PC-9 (cell line): Measurements from ENCODE around the gene ZNF784. TPM values are rescaled to one million over a fixed set of nuclear protein-coding genes. Genes with fewer than 3 reads are reported as not detected.
A peak's percentile ranks its signal among the peaks of the same experiment; 100 is the strongest.

Experiments used
- BruUV-seq: library from RNA; stranded (reverse); fragments of 400-500 nt; replicated peaks from 2 replicates; lab custom pipeline; 2021; lab: Mats Ljungman, UMichigan
- CTCF ChIA-PET: fragments of 300-600 bp; sonication (Branson Sonifier 250); formaldehyde crosslinking; loops from one replicate; lab custom pipeline; 2022; ENCODE audit warnings: antibody characterized with exemption; lab: Charles Lee
- POLR2A ChIA-PET: fragments of 300-600 bp; sonication (Branson Sonifier 250); formaldehyde crosslinking; loops from one replicate; lab custom pipeline; 2022; ENCODE audit warnings: antibody characterized with exemption; ENCODE audit not compliant: unreplicated experiment; lab: Charles Lee
- DNase-seq, 2 experiments: peaks; one replicate each; pipeline versions ENCODE4 v3.0.0 to v3.0.0-alpha.2; 2015 to 2022; ENCODE audit warnings: mixed read lengths in 1 of 2
- H2AFZ ChIP-seq: fragments of 200-600 bp; sonication (generic); 2 replicates; pipeline ENCODE4 v1.8.1; 2017; ENCODE audit warnings: antibody characterized with exemption
- H3F3A ChIP-seq: fragments of 200-600 bp; sonication (generic); 2 replicates; pipeline ENCODE4 v1.8.1; 2017; ENCODE audit warnings: antibody characterized with exemption, mild to moderate bottlenecking, low read depth; ENCODE audit not compliant: insufficient read depth
- H3K27ac ChIP-seq: fragments of 200-600 bp; sonication (generic); 2 replicates; pipeline ENCODE4 v1.6.1; 2016; ENCODE audit warnings: mixed run types
- H3K27me3 ChIP-seq: fragments of 200-600 bp; sonication (generic); 2 replicates; pipeline ENCODE4 v1.6.1; 2016; ENCODE audit warnings: low read depth, mixed run types; ENCODE audit not compliant: insufficient read depth
- H3K36me3 ChIP-seq: fragments of 200-600 bp; sonication (generic); 2 replicates; pipeline ENCODE4 v1.6.1; 2016; ENCODE audit warnings: low read depth, mixed run types
- H3K4me1 ChIP-seq: fragments of 200-600 bp; sonication (generic); replicated peaks from 2 replicates; pipeline ENCODE4 v1.6.1; 2016; ENCODE audit warnings: mixed run types; ENCODE audit not compliant: insufficient read depth
- H3K4me2 ChIP-seq: fragments of 200-600 bp; sonication (generic); 2 replicates; pipeline ENCODE4 v1.6.1; 2017; ENCODE audit warnings: mixed run types
- H3K4me3 ChIP-seq: fragments of 200-600 bp; sonication (generic); 2 replicates; pipeline ENCODE4 v1.6.1; 2016; ENCODE audit warnings: mixed run types
- H3K79me2 ChIP-seq: fragments of 200-600 bp; sonication (generic); 2 replicates; pipeline ENCODE4 v1.6.1; 2017; ENCODE audit warnings: low read depth, mixed run types
- H3K9me2 ChIP-seq: fragments of 200-600 bp; sonication (generic); 2 replicates; pipeline ENCODE4 v1.8.1; 2017; ENCODE audit warnings: mild to moderate bottlenecking; ENCODE audit not compliant: insufficient read depth
- H3K9me3 ChIP-seq: fragments of 200-600 bp; sonication (generic); 2 replicates; pipeline ENCODE4 v1.8.1; 2016; ENCODE audit warnings: low read depth; ENCODE audit not compliant: insufficient read depth
- H4K20me1 ChIP-seq: fragments of 200-600 bp; sonication (generic); 2 replicates; pipeline ENCODE4 v1.8.1; 2017; ENCODE audit not compliant: insufficient read depth
- EZH2 ChIP-seq: fragments of 200-600 bp; sonication (generic); IDR thresholded peaks from 2 replicates; pipeline ENCODE4 v1.8.0; 2017; ENCODE audit warnings: antibody characterized with exemption, low read depth
- intact Hi-C: fragments of 100-400 bp; cut with micrococcal nuclease; formaldehyde crosslinking; loops from one replicate; pipeline ENCODE4 v1.10.0; 2022; ENCODE audit not compliant: unreplicated experiment
- total RNA-seq: library from RNA; stranded (reverse); gene quantifications from 2 replicates; pipeline ENCODE4 v1.2.3, GENCODE V29; 2021
- TF ChIP-seq, protein P1 (sequence below): fragments of 200-600 bp; sonication (generic); conservative IDR thresholded peaks from 2 replicates; pipeline ENCODE4 v1.6.1; 2017; ENCODE audit warnings: mixed run types, antibody characterized with exemption, mild to moderate bottlenecking, moderate library complexity

ZNF784 gene
- total RNA-seq, 1 experiment from 2014 or later: 5.4 TPM

DNA sequence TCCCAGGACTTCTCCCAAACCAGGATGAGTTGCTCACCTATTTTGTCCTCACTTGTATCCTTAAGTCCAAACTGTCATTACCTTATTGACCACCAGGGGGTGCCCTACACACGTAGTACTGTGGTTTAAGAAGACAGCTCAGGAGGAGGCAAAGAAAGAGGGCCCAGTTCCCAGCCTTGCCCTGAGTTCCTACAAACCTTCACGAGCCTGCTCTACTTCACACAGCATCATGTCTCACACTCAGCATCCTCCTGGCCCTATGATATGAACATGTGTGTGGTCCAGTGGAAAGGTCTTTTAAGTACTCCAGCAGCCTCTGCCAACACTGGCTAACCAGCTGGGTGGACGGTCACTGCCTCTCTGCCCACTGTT lies 8.1 kb upstream of the ZNF784 start:
- ChIA-PET POLR2A (interaction anchor here (0.5 to 0.7 kb wide), 4 partner anchors 33 to 1495 kb away, joined by 3 to 7 read pairs (median 5); partner anchors contain the start of genes CNOT3 and FIZ1), CTCF (interaction anchor here (0.7 to 2.1 kb wide), 6 partner anchors 43 to 701 kb away, joined by 3 to 10 read pairs (median 4); no protein-coding TSS in a partner anchor)
- no TSS peak for BruUV-seq
- Histone ChIP-seq H3K4me3 (no peak overlapping the region), H2AFZ (no peak overlapping the region), H3K79me2 (peaks cover 27% of the 10 kb centered on the region), H3K9me2 (no peaks in the 10 kb centered on the region), H3F3A (peaks cover 21% of the 10 kb centered on the region), H3K9me3 (no peaks in the 10 kb centered on the region), H3K36me3 (no peaks in the 10 kb centered on the region), H3K4me2 (0 out of 2 replicates have a peak overlapping the region, but pooled peaks have one; percentile 63), H3K27ac (no peak overlapping the region), H3K4me1 (peaks cover 12% of the 10 kb centered on the region), H4K20me1 (no peaks in the 10 kb centered on the region), H3K27me3 (no peaks in the 10 kb centered on the region)
- intact Hi-C loops: loop anchor here (2.0 to 10.0 kb wide), 7 partner anchors 442 to 1462 kb away; no protein-coding TSS in a partner anchor
- DNase-seq: peak; percentile 84 to 89
- TF ChIP-seq EZH2: no peak
- TF ChIP-seq, protein P1, sequence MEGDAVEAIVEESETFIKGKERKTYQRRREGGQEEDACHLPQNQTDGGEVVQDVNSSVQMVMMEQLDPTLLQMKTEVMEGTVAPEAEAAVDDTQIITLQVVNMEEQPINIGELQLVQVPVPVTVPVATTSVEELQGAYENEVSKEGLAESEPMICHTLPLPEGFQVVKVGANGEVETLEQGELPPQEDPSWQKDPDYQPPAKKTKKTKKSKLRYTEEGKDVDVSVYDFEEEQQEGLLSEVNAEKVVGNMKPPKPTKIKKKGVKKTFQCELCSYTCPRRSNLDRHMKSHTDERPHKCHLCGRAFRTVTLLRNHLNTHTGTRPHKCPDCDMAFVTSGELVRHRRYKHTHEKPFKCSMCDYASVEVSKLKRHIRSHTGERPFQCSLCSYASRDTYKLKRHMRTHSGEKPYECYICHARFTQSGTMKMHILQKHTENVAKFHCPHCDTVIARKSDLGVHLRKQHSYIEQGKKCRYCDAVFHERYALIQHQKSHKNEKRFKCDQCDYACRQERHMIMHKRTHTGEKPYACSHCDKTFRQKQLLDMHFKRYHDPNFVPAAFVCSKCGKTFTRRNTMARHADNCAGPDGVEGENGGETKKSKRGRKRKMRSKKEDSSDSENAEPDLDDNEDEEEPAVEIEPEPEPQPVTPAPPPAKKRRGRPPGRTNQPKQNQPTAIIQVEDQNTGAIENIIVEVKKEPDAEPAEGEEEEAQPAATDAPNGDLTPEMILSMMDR: peak; percentile 96

DNA sequence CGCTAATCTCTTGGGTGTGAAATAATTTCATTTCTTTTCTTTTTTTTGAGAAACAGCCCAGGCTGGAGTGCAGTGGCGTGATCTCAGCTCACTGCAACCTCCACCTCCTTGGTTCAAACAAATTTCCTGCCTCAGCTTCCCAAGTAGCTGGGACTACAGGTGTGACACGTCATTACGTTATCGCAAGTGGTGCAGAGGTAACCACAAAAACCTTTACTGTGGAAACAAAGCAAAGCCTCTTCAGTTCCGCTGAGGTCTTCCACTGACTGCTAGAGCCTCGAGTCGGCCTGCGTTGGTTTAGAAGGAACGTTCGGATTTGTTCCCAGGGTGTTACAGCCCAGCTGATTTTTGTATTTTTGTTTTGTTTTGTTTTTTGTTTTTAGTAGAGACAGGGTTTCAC lies 2.0 kb upstream of the ZNF784 start:
- Histone ChIP-seq H3K4me3 (no peak overlapping the region), H3F3A (peaks cover 12% of the 10 kb centered on the region), H3K4me1 (peaks cover 14% of the 10 kb centered on the region), H3K79me2 (no peaks in the 10 kb centered on the region), H3K27me3 (no peaks in the 10 kb centered on the region), H4K20me1 (peaks cover 8% of the 10 kb centered on the region), H3K4me2 (no peak overlapping the region), H2AFZ (no peak overlapping the region), H3K9me3 (no peaks in the 10 kb centered on the region), H3K27ac (no peak overlapping the region), H3K36me3 (no peaks in the 10 kb centered on the region), H3K9me2 (no peaks in the 10 kb centered on the region)
- peak in 1 of 2 experiments; percentile 32 for DNase-seq
- ChIA-PET POLR2A (interaction anchor here (0.6 kb wide), 1 partner anchor 140 kb away, joined by 7 read pairs; no protein-coding TSS in a partner anchor), CTCF (interaction anchor here (0.5 to 1.0 kb wide), 2 partner anchors 16 to 159 kb away, joined by 5 to 6 read pairs; no protein-coding TSS in a partner anchor)
- no TSS peak for BruUV-seq
- intact Hi-C loops: no loop called here
- TF ChIP-seq, protein P1: no peak
- TF ChIP-seq EZH2: no peak

DNA sequence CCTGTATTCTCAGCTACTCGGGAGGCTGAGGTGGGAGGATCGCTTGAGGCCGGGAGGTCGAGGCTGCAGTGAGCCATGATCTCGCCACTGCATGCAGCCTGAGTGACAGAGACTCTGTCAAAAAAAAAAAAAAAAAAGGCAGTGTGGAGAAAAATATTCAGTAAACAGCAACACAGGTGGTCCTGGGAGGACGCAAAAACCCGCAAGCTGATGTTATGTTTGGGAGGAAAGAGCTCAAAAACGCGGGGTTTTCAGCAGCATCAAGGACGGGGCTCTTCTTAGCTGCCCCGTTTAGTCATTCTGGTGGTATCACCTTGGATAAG lies 599 bp upstream of the ZNF784 start:
- Histone ChIP-seq H3K4me3 (peak overlapping the region; percentile 62), H3K27ac (peak overlapping the region; percentile 75), H3K9me3 (no peaks in the 10 kb centered on the region), H4K20me1 (peaks cover 8% of the 10 kb centered on the region), H3K9me2 (no peaks in the 10 kb centered on the region), H3K4me1 (peaks cover 14% of the 10 kb centered on the region), H3F3A (peaks cover 17% of the 10 kb centered on the region), H3K27me3 (no peaks in the 10 kb centered on the region), H3K36me3 (no peaks in the 10 kb centered on the region), H2AFZ (peak overlapping the region; percentile 88), H3K79me2 (no peaks in the 10 kb centered on the region), H3K4me2 (peak overlapping the region; percentile 92)
- DNase-seq: no peak
- BruUV-seq: TSS peak; percentile 90
- TF ChIP-seq EZH2: no peak
- TF ChIP-seq, protein P1: no peak
- intact Hi-C loops: no loop called here
- ChIA-PET CTCF (interaction anchor here (0.6 to 1.0 kb wide), 5 partner anchors 16 to 366 kb away, joined by 3 to 14 read pairs (median 8); partner anchors contain the start of gene PPP6R1), POLR2A (interaction anchor here (0.6 to 1.0 kb wide), 7 partner anchors 19 to 550 kb away, joined by 3 to 11 read pairs (median 4); partner anchors contain the start of gene ZNF628)
